ENCODE results near the gene MPST.

MPST gene

DNA sequence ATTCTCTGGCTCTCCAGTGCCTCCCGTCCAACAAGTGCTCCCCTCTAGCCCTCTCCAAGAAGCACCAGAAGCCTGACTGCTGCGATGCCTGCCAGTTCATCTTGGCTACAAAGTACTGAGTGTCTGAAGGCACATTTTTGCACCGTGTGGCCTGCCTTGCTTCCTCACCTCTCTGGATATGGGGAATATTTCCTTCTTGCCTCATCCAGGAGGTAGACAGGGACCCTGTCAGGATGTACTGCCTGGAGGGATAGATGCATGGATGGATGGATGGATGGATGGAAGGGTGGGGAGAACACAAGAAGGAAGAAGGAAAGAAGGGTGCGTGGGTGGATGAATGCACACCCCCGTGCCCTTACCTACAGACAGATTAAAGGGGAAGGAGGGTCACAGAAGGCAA is 59.6 kb downstream of the MPST start:
- POLR2A ChIA-PET, result interaction anchor here (1.0 kb wide), 1 partner anchor 120 kb away, joined by 4 read pairs; no protein-coding TSS in a partner anchor
- CTCF ChIA-PET, result interaction anchor here (0.6 to 1.1 kb wide), 3 partner anchors 76 to 181 kb away, joined by 3 to 5 read pairs (median 4); no protein-coding TSS in a partner anchor

More for the DNA sequence above, 59.6 kb downstream of the MPST start:
- Histone ChIP-seq H3K36me3 (ENCODE audit: control insufficient read depth in 2 of 2, insufficient read depth in 1 of 2, low read length in 2 of 2) (no peaks in the 10 kb centered on the region), H3K4me3 (ENCODE audit: low read depth, low read length) (no peak overlapping the region), H3K27ac (ENCODE audit: extremely low read depth, low read depth, low read length) (no peak overlapping the region), H3K9me3 (ENCODE audit: control insufficient read depth, insufficient read depth, low read depth, low read length) (no peaks in the 10 kb centered on the region), H3K4me1 (ENCODE audit: control insufficient read depth, insufficient read depth, low read length) (no peaks in the 10 kb centered on the region)
- TF ChIP-seq ZNF341 (tag by site-specific recombination; IDR thresholded peaks at IDR 0.05; ENCODE audit: low read depth) (peak; percentile 24; the same call in 1 of the 2 replicates), ZNF623 (tag by site-specific recombination; IDR thresholded peaks at IDR 0.05) (no peak), ZNF561 (tag by site-specific recombination; IDR thresholded peaks at IDR 0.05; ENCODE audit: borderline replicate concordance) (no peak), ZNF621 (tag by site-specific recombination; IDR thresholded peaks at IDR 0.05) (no peak), KLF16 (tag by site-specific recombination; IDR thresholded peaks at IDR 0.05) (no peak), ZNF701 (tag by site-specific recombination; IDR thresholded peaks at IDR 0.05) (no peak), WT1 (tag by site-specific recombination; IDR thresholded peaks at IDR 0.05) (no peak), ZNF274 (IDR thresholded peaks at IDR 0.05; ENCODE audit: low read length) (no peak), ZNF274 (tag by site-specific recombination; IDR thresholded peaks at IDR 0.05; ENCODE audit: borderline replicate concordance) (no peak), EGR2 (tag by site-specific recombination; IDR thresholded peaks at IDR 0.05; ENCODE audit: low read depth) (0 out of 2 replicates have a peak, but pooled peaks have one; percentile 39), KLF9 (tag by site-specific recombination; IDR thresholded peaks at IDR 0.05; ENCODE audit: low read depth) (no peak), ZNF16 (tag by site-specific recombination; IDR thresholded peaks at IDR 0.05; ENCODE audit: low read depth) (no peak), ZNF791 (tag by site-specific recombination; IDR thresholded peaks at IDR 0.05) (no peak), ZNF596 (tag by site-specific recombination; IDR thresholded peaks at IDR 0.05) (no peak), ZNF473 (tag by site-specific recombination; IDR thresholded peaks at IDR 0.05) (no peak), ZFHX2 (tag by site-specific recombination; conservative IDR thresholded peaks at IDR 0.05) (0 out of 2 replicates have a peak, but pooled peaks have one; percentile 36), IKZF3 (tag by site-specific recombination; IDR thresholded peaks at IDR 0.05) (no peak), SCRT2 (tag by site-specific recombination; IDR thresholded peaks at IDR 0.05) (peak; percentile 44; the same call in 1 of the 2 replicates), ZXDB (tag by site-specific recombination; IDR thresholded peaks at IDR 0.05) (no peak), ZNF624 (tag by site-specific recombination; IDR thresholded peaks at IDR 0.05) (no peak), ZNF37A (tag by site-specific recombination; IDR thresholded peaks at IDR 0.05) (no peak), ZNF366 (tag by site-specific recombination; conservative IDR thresholded peaks at IDR 0.05) (peak; percentile 57), ZNF776 (tag by site-specific recombination; IDR thresholded peaks at IDR 0.05; ENCODE audit: borderline replicate concordance) (no peak), ZBTB8A (tag by site-specific recombination; IDR thresholded peaks at IDR 0.05) (no peak), ZBTB48 (tag by site-specific recombination; IDR thresholded peaks at IDR 0.05) (no peak)
- TF ChIP-seq, protein P1, sequence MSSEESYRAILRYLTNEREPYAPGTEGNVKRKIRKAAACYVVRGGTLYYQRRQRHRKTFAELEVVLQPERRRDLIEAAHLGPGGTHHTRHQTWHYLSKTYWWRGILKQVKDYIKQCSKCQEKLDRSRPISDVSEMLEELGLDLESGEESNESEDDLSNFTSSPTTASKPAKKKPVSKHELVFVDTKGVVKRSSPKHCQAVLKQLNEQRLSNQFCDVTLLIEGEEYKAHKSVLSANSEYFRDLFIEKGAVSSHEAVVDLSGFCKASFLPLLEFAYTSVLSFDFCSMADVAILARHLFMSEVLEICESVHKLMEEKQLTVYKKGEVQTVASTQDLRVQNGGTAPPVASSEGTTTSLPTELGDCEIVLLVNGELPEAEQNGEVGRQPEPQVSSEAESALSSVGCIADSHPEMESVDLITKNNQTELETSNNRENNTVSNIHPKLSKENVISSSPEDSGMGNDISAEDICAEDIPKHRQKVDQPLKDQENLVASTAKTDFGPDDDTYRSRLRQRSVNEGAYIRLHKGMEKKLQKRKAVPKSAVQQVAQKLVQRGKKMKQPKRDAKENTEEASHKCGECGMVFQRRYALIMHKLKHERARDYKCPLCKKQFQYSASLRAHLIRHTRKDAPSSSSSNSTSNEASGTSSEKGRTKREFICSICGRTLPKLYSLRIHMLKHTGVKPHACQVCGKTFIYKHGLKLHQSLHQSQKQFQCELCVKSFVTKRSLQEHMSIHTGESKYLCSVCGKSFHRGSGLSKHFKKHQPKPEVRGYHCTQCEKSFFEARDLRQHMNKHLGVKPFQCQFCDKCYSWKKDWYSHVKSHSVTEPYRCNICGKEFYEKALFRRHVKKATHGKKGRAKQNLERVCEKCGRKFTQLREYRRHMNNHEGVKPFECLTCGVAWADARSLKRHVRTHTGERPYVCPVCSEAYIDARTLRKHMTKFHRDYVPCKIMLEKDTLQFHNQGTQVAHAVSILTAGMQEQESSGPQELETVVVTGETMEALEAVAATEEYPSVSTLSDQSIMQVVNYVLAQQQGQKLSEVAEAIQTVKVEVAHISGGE (tag by site-specific recombination; conservative IDR thresholded peaks at IDR 0.05; ENCODE audit: low read depth), result no peak
- TF ChIP-seq, protein P2, sequence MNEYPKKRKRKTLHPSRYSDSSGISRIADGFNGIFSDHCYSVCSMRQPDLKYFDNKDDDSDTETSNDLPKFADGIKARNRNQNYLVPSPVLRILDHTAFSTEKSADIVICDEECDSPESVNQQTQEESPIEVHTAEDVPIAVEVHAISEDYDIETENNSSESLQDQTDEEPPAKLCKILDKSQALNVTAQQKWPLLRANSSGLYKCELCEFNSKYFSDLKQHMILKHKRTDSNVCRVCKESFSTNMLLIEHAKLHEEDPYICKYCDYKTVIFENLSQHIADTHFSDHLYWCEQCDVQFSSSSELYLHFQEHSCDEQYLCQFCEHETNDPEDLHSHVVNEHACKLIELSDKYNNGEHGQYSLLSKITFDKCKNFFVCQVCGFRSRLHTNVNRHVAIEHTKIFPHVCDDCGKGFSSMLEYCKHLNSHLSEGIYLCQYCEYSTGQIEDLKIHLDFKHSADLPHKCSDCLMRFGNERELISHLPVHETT (tag by site-specific recombination; IDR thresholded peaks at IDR 0.05), result no peak
- TF ChIP-seq, protein P3, sequence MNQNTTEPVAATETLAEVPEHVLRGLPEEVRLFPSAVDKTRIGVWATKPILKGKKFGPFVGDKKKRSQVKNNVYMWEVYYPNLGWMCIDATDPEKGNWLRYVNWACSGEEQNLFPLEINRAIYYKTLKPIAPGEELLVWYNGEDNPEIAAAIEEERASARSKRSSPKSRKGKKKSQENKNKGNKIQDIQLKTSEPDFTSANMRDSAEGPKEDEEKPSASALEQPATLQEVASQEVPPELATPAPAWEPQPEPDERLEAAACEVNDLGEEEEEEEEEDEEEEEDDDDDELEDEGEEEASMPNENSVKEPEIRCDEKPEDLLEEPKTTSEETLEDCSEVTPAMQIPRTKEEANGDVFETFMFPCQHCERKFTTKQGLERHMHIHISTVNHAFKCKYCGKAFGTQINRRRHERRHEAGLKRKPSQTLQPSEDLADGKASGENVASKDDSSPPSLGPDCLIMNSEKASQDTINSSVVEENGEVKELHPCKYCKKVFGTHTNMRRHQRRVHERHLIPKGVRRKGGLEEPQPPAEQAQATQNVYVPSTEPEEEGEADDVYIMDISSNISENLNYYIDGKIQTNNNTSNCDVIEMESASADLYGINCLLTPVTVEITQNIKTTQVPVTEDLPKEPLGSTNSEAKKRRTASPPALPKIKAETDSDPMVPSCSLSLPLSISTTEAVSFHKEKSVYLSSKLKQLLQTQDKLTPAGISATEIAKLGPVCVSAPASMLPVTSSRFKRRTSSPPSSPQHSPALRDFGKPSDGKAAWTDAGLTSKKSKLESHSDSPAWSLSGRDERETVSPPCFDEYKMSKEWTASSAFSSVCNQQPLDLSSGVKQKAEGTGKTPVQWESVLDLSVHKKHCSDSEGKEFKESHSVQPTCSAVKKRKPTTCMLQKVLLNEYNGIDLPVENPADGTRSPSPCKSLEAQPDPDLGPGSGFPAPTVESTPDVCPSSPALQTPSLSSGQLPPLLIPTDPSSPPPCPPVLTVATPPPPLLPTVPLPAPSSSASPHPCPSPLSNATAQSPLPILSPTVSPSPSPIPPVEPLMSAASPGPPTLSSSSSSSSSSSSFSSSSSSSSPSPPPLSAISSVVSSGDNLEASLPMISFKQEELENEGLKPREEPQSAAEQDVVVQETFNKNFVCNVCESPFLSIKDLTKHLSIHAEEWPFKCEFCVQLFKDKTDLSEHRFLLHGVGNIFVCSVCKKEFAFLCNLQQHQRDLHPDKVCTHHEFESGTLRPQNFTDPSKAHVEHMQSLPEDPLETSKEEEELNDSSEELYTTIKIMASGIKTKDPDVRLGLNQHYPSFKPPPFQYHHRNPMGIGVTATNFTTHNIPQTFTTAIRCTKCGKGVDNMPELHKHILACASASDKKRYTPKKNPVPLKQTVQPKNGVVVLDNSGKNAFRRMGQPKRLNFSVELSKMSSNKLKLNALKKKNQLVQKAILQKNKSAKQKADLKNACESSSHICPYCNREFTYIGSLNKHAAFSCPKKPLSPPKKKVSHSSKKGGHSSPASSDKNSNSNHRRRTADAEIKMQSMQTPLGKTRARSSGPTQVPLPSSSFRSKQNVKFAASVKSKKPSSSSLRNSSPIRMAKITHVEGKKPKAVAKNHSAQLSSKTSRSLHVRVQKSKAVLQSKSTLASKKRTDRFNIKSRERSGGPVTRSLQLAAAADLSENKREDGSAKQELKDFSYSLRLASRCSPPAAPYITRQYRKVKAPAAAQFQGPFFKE (tag by site-specific recombination; IDR thresholded peaks at IDR 0.05; ENCODE audit: borderline replicate concordance), result no peak
- TF ChIP-seq, protein P4, sequence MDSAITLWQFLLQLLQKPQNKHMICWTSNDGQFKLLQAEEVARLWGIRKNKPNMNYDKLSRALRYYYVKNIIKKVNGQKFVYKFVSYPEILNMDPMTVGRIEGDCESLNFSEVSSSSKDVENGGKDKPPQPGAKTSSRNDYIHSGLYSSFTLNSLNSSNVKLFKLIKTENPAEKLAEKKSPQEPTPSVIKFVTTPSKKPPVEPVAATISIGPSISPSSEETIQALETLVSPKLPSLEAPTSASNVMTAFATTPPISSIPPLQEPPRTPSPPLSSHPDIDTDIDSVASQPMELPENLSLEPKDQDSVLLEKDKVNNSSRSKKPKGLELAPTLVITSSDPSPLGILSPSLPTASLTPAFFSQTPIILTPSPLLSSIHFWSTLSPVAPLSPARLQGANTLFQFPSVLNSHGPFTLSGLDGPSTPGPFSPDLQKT (IDR thresholded peaks at IDR 0.05; ENCODE audit: borderline replicate concordance, low read depth, low read length), result no peak
